Right ventricle myocardium inferior (tissue), 1 donor: ENCODE measurements around the gene ARMH3. TPM values are rescaled to one million over a fixed set of nuclear protein-coding genes. Genes with fewer than 3 reads are reported as not detected.
A peak's percentile ranks its signal among the peaks of the same experiment; 100 is the strongest.

Source experiments
- ATAC-seq: fragments of 200-7000 bp; cut with Tn5 transposase; one replicate; pipeline ENCODE4 v1.9.1; 2020; ENCODE audit warnings: mild to moderate bottlenecking, moderate library complexity
- DNase-seq: peaks from one replicate; pipeline ENCODE4 v3.0.0; 2021; ENCODE audit errors: missing footprints
- intact Hi-C: fragments of 100-400 bp; cut with DNase I; formaldehyde crosslinking; loops from one replicate; pipeline ENCODE4 v1.11.0; 2022
- total RNA-seq: library from RNA; stranded (reverse); fragmentation: NEBNext Ultra II Directional; extraction: Animal tissue kit (Norgen Biotek cat#: 25700); gene quantifications from one replicate; pipeline ENCODE4 v1.2.1, GENCODE V29; 2021
- donor health status: DM: no; HTN: yes; CAD: no; lungs with severe emphysema.

Gene ARMH3
- total RNA-seq, 1 donor from 2014 or later: 51.9 TPM

GRCh38 chr10:101848408-101848807 is 207.6 kb downstream of the ARMH3 start:
- ATAC-seq (no peak), DNase-seq (no peak)
- intact Hi-C loops: no loop called here

GRCh38 chr10:101845893-101846292 is 210.1 kb downstream of the ARMH3 start:
- DNase-seq (no peak), ATAC-seq (no peak)
- intact Hi-C loops: no loop called here

- peak; percentile 74 for DNase-seq
- ATAC-seq: peak; percentile 57
- intact Hi-C loops: loop anchor here (2.0 to 5.0 kb wide), 2 partner anchors 45 to 124 kb away; no protein-coding TSS in a partner anchor
Measured at GRCh38 chr10:101843032-101844021, 212.6 kb downstream of the ARMH3 start, which contains the start of gene KCNIP2. Gene KCNIP2, minus strand, starts transcription at chr10:101843800. Its CDS starts 232 bp downstream, at chr10:101843568.

- no peak for DNase-seq
- intact Hi-C loops: loop anchor here (2.0 to 5.0 kb wide), 3 partner anchors 47 to 169 kb away; no protein-coding TSS in a partner anchor
Measured at GRCh38 chr10:101841826-101842225, 214.1 kb downstream of the ARMH3 start.

GRCh38 chr10:101840741-101841453 is 215.1 kb downstream of the ARMH3 start:
- intact Hi-C loops: loop anchor here (2.0 to 5.0 kb wide), 2 partner anchors 126 to 170 kb away; no protein-coding TSS in a partner anchor
- peak; percentile 93 for DNase-seq
- peak; percentile 69 for ATAC-seq

More at GRCh38 chr10:101841826-101842225, 214.1 kb downstream of the ARMH3 start:
- ATAC-seq: no peak

GRCh38 chr10:101840102-101840684 is 215.8 kb downstream of the ARMH3 start:
- ATAC-seq: no peak
- no peak for DNase-seq
- intact Hi-C loops: loop anchor here (2.0 to 5.0 kb wide), 2 partner anchors 127 to 171 kb away; no protein-coding TSS in a partner anchor

- intact Hi-C loops: loop anchor here (2.0 to 5.0 kb wide), 3 partner anchors 128 to 228 kb away; partner anchors contain the start of gene HPS6
- ATAC-seq: peak; percentile 32
- no peak for DNase-seq
Measured at GRCh38 chr10:101839416-101840063, 216.4 kb downstream of the ARMH3 start.

- DNase-seq (no peak), ATAC-seq (no peak)
- intact Hi-C loops: loop anchor here (5.0 kb wide), 1 partner anchor 228 kb away; the partner anchor contains the start of gene HPS6
Measured at GRCh38 chr10:101839002-101839401, 217.0 kb downstream of the ARMH3 start.

- intact Hi-C loops: loop anchor here (5.0 kb wide), 1 partner anchor 229 kb away; the partner anchor contains the start of gene HPS6
- DNase-seq (no peak), ATAC-seq (no peak)
Measured at GRCh38 chr10:101838416-101838970, 217.5 kb downstream of the ARMH3 start.

GRCh38 chr10:101837748-101838147 is 218.2 kb downstream of the ARMH3 start:
- DNase-seq (no peak), ATAC-seq (no peak)
- intact Hi-C loops: loop anchor here (5.0 kb wide), 1 partner anchor 230 kb away; the partner anchor contains the start of gene HPS6

- DNase-seq (no peak), ATAC-seq (no peak)
- intact Hi-C loops: loop anchor here (5.0 kb wide), 1 partner anchor 232 kb away; the partner anchor contains the start of gene HPS6
Measured at GRCh38 chr10:101835362-101835761, 220.6 kb downstream of the ARMH3 start.

GRCh38 chr10:101834341-101834740 is 221.6 kb downstream of the ARMH3 start:
- no peak for ATAC-seq

GRCh38 chr10:101833466-101833865 is 222.5 kb downstream of the ARMH3 start:
- intact Hi-C loops: no loop called here

More at GRCh38 chr10:101834341-101834740, 221.6 kb downstream of the ARMH3 start:
- no peak for DNase-seq
- intact Hi-C loops: no loop called here

GRCh38 chr10:101832325-101832771 is 223.6 kb downstream of the ARMH3 start:
- ATAC-seq (no peak), DNase-seq (no peak)
- intact Hi-C loops: no loop called here

More at GRCh38 chr10:101833466-101833865, 222.5 kb downstream of the ARMH3 start:
- ATAC-seq (no peak), DNase-seq (no peak)

GRCh38 chr10:101831169-101831811 is 224.7 kb downstream of the ARMH3 start:
- no peak for DNase-seq
- intact Hi-C loops: no loop called here
- ATAC-seq: no peak

GRCh38 chr10:101830322-101831168 is 225.4 kb downstream of the ARMH3 start:
- intact Hi-C loops: no loop called here
- DNase-seq: peak; percentile 96
- ATAC-seq: peak; percentile 81
